Lower leg skin (tissue), 3 donors: ENCODE measurements around the gene KIR3DL3.
"Not testable (repeated sequence)": the region's sequence is repeated elsewhere in the genome, so short reads cannot be mapped to it uniquely, and the experiment has no call there.

ENCODE experiments used
- CTCF ChIP-seq, 3 donors: fragments of 450-650 bp; IDR thresholded peaks; one replicate each; pipeline ENCODE4 v1.5.1; 2016; ENCODE audit warnings: antibody characterized with exemption in 3 of 3, mild to moderate bottlenecking in 3 of 3, moderate library complexity in 2 of 3
- POLR2A ChIP-seq, 2 donors: fragments of 450-650 bp; IDR thresholded peaks; one replicate each; pipeline ENCODE4 v1.6.1; 2016 to 2017; ENCODE audit warnings: antibody characterized with exemption in 2 of 2, mild to moderate bottlenecking in 1 of 2, moderate library complexity in 1 of 2

- not testable (repeated sequence) for TF ChIP-seq CTCF, POLR2A (IDR thresholded peaks at IDR 0.05)
These were observed 54.7 kb downstream of the KIR3DL3 start for GRCh38 chr19:54778896-54779295.
